Activated CD8-positive, alpha-beta memory T cell treated with anti-CD3 and anti-CD28 coated beads, Interleukin-2, amount 50 U/mL, for 4 hours (primary cell): ENCODE data around the gene ESR2.
"Not testable (repeated sequence)": the region's sequence is repeated elsewhere in the genome, so short reads cannot be mapped to it uniquely, and the experiment has no call there.

Experiments
- DNase-seq: peaks from one replicate; pipeline ENCODE4 v3.0.0-alpha.2; 2020

Gene ESR2

GRCh38 chr14:64293976-64294671, at the start of gene ESR2:
TSS of gene ESR2 (minus strand) at chr14:64294371. CDS start at chr14:64282985, 11,386 bp downstream.
- DNase-seq, result peak; percentile 25

- no peak for DNase-seq
These were observed 46.5 kb upstream of the ESR2 start for GRCh38 chr14:64340560-64341196.

- DNase-seq, result peak; percentile 86
These were observed 44.6 kb upstream of the ESR2 start for GRCh38 chr14:64338616-64339316.

GRCh38 chr14:64337888-64338615, 43.9 kb upstream of the ESR2 start:
- no peak for DNase-seq

DNA sequence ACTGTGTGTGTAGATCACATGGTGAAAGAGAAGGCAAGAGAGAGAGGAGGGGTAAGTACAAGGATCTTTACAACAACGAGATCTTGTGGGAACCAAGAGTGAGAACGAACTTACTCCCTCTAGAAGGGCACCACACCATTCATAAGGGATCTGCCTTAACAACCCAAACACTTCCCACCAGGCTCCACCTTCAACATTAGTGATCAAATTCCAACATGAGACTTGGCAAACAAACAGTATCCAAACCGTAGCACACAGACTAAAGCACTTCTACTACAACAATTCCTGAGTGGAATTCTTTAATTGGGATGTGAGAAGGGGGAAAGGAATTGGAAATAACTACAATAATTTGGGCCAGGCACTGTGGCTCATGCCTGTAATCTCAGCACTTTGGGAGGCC, 35.0 kb upstream of the ESR2 start:
- DNase-seq, result no peak

- no peak for DNase-seq
These were observed 32.3 kb upstream of the ESR2 start for GRCh38 chr14:64326502-64326901.

DNA sequence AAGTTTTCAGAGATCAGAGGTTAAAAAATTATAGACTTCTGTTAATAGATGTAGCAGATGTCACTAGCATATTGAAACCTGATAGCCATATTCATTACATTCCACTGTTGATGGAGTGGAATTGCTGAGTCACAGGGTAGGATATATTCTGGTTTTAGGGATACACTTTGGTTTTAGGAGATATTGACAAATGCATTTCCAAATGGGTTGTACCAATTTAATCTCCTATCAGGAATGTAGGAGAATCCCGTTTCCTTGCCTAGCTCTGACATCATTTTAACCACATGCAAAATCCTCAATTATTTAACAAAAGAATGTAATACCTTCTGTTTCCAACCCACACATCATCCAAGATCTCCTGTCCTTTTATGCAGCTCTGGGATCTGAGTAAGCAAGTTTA, 30.7 kb upstream of the ESR2 start:
- DNase-seq, result no peak

DNA sequence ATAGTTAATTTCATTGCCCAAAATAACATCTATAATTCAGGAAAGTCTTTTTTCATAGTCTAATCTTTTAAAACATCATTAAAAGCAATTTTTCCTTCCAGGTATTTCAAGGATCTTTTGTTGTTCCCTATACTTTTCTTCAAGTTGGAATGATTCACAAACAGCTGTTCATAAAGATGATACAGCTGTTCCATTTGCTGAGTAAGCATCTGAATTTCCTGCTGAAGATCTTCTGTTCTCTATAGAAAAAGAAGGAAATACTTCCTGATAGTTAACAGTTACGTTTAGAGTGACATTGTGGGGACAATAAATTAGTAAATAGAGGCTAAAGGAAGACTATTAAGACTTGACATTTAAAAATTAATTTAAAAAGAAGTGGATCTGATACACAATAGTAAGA, 30.3 kb upstream of the ESR2 start:
- DNase-seq, result no peak

GRCh38 chr14:64320362-64320761, 26.2 kb upstream of the ESR2 start:
- not testable (repeated sequence) for DNase-seq

DNA sequence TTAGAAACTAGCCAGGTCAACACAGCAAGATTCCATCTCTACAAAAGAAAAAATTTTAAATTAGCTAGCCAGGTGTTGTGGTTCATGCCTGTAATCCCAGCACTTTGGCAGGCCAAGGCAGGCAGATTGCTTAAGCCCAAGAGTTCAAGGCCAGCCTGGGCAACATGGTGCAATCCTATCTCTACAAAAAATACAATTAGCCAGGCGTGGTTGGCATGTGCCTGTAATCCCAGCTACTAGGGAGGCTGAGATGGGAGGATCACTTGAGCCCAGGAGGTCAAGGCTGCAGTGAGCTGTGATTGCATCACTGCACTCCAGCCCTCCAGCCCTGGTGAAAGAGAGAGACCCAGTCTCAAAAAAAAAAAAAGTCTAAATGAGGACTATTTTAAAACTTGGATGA, 24.5 kb upstream of the ESR2 start:
- DNase-seq, result not testable (repeated sequence)

DNA sequence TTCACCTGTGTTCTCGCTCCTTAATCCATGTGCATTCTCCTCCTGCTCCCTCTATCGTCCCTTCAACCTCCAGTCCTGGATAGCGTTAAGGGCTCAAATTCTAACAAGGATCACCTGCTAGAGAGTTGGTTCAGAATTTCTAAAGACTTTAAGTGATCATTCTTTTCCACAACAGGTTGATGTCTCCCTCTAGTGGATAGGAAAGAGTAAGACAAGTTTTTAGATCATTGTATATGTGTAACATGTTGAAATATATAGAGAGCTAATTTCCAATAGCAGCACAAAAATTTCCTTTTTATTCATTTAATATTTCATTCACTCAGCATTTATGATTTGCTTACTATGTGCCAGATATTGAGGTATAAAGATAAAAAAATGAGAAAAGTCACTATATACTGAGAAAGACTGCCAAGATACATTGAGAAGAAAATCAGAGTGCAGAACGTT, 9.3 kb upstream of the ESR2 start:
- DNase-seq, result no peak

GRCh38 chr14:64298773-64299172, 4.6 kb upstream of the ESR2 start:
- DNase-seq, result no peak

DNA sequence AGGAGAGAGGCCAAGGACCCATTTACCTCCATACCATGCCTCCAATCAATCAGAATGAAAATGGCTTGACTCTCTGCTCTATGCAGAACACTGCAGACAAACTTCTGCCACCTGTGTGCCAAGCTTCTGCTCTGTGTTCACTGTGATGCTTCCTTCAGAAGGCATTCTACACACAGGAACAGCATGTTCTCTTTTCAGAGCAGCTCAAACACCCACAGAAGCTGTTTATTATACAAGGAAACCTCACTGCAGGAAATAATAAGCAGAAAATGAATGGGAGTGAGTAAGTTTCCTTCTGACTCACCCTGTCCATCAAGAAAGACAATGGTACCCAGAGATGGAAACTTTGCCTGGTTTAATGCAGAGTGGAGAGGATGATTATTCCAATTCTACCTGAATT, 2.4 kb upstream of the ESR2 start:
- DNase-seq, result no peak

GRCh38 chr14:64294672-64295413, 672 bp upstream of the ESR2 start:
- DNase-seq, result peak; percentile 84

- DNase-seq, result no peak
These were observed 2.0 kb downstream of the ESR2 start for GRCh38 chr14:64292197-64292596.

GRCh38 chr14:64289571-64289970, 4.6 kb downstream of the ESR2 start:
- no peak for DNase-seq

DNA sequence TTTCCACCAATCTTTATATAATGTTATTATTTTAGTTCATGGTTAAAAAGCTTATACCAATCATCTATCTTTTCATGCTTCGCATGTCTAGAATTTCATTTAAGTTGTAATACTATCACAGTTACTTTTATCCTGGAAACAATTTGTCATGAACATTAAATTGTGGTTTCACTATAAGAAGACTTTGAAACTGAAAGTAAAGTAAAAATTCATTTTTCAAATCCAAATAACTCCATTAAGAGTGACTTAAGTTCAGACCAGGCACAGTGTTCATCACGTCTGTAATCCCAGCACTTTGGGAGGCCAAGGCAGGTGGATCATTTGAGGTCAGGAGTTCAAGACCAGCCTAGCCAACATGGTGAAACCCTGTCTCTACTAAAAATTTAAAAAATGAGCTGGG, 12.4 kb downstream of the ESR2 start:
- no peak for DNase-seq

DNA sequence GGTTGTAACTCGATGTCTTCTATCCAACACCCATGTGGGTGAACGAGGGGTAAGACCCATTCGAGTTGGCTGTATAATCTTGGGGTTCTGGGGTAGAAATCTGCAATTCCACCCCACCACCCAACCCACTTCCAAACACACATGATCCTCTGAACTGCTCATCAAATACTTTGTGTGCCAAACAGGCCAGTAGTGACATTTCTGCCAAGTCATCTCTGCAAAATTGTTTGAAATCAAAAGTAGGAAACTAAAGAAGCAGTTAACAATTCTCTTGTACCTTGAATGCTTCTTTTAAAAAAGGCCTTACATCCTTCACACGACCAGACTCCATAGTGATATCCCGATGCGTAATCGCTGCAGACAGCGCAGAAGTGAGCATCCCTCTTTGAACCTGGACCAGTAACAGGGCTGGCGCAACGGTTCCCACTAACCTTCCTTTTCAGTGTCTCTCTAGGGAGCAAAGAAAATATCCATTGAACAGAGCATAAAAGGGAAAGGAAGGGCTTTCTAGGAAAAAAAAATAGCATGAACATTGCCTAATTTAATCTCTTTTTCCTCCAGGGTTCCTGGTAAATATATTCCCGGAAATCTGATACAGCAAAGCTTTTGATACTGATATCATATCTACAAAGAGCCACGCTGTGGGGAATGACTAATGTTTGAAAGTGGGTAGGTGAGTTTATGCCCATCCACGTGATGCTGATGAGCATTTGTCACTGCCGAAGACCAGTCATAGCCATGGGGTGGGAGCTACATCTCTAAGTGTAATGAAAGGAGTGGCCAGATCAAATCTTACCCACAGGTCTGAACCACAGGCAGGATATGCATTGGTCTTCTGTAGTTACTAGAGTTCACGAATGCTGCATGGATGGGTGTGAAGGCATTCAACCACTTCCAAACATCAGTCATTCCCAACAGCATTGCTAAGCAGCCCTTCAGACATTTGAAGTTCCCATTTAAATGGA, 14.2 kb downstream of the ESR2 start:
- DNase-seq, result no peak

- DNase-seq, result no peak
These were observed 15.7 kb downstream of the ESR2 start for GRCh38 chr14:64278458-64278857.

GRCh38 chr14:64272019-64272418, 22.2 kb downstream of the ESR2 start:
- no peak for DNase-seq

- no peak for DNase-seq
These were observed 27.9 kb downstream of the ESR2 start for GRCh38 chr14:64266239-64266638.
